Gastrocnemius medialis (tissue), 4 donors: ENCODE data around the gene USB1. TPM values are rescaled to one million over a fixed set of nuclear protein-coding genes. Genes with fewer than 3 reads are reported as not detected.

Experiments
- ATAC-seq, 2 donors: fragments of 150-250 bp; one replicate each; pipeline ENCODE4 v1.9.1; 2016
- DNase-seq, 2 donors: peaks; one replicate each; pipeline ENCODE4 v3.0.0-alpha.2; 2019
- H3K27ac ChIP-seq, 4 donors: fragments of 200-600 bp; sonication (generic); 1 replicate in 1 of 4; 2 replicates in 3 of 4; pipeline ENCODE4 v1.5.1; 2016 to 2018; ENCODE audit warnings: mild to moderate bottlenecking in 2 of 4, moderate library complexity in 1 of 4
- H3K27me3 ChIP-seq, 3 donors: fragments of 200-600 bp; sonication (generic) in 2 of 3; 1 replicate in 1 of 3; 2 replicates in 2 of 3; pipeline versions ENCODE4 v1.5.1 to v1.6.0; 2016 to 2019; ENCODE audit warnings: mild to moderate bottlenecking in 1 of 3, moderate library complexity in 1 of 3
- H3K36me3 ChIP-seq, 2 donors: fragments of 200-600 bp; sonication (generic) in 1 of 2; one replicate each; pipeline ENCODE4 v1.5.1; 2017 to 2018
- H3K4me1 ChIP-seq, 2 donors: fragments of 200-600 bp; sonication (generic) in 1 of 2; one replicate each; pipeline ENCODE4 v1.5.1; 2016 to 2017; ENCODE audit warnings: mild to moderate bottlenecking in 2 of 2
- H3K4me3 ChIP-seq, 4 donors: fragments of 200-600 bp; sonication (generic) in 3 of 4; 1 replicate in 1 of 4; 2 replicates in 3 of 4; pipeline ENCODE4 v1.5.1; 2016 to 2019; ENCODE audit warnings: mild to moderate bottlenecking in 2 of 4
- H3K9me3 ChIP-seq, 3 donors: fragments of 200-600 bp; sonication (generic) in 2 of 3; 1 replicate in 1 of 3; 2 replicates in 2 of 3; pipeline ENCODE4 v1.5.1; 2016 to 2019
- CTCF ChIP-seq, 5 experiments: fragments of 450-650 bp in 3 of 5; fragments of 200-600 bp in 2 of 5; sonication (generic) in 2 of 5; IDR thresholded peaks in 4 of 5; conservative IDR thresholded peaks in 1 of 5; 1 replicate in 4 of 5; 2 replicates in 1 of 5; pipeline ENCODE4 v1.5.1; 2016 to 2019; ENCODE audit warnings: antibody characterized with exemption in 5 of 5, mild to moderate bottlenecking in 3 of 5, moderate library complexity in 3 of 5
- POLR2A ChIP-seq, 2 donors: fragments of 450-650 bp; IDR thresholded peaks; one replicate each; pipeline ENCODE4 v1.6.1; 2017; ENCODE audit warnings: antibody characterized with exemption in 2 of 2, mild to moderate bottlenecking in 2 of 2, moderate library complexity in 2 of 2
- in situ Hi-C, 4 donors: fragments of 200-750 bp; cut with MboI; loops; one replicate each; pipeline versions ENCODE4 v1.15.0 to v1.8.0; 2017; ENCODE audit warnings: low sequenced_read_pairs in 4 of 4
- intact Hi-C: fragments of 100-400 bp; cut with DNase I; formaldehyde crosslinking; loops from one replicate; pipeline ENCODE4 v1.15.1; 2023; ENCODE audit warnings: low total_unique reads
- total RNA-seq, 4 donors: library from RNA; depleted of rRNA; stranded (reverse); fragments of >200 nt; gene quantifications; one replicate each; pipeline versions ENCODE4 v1.1.0 to v1.2.3, GENCODE V29; 2016

Gene USB1
- total RNA-seq, 4 donors from 2014 or later, result 5.7 to 31.2 (median 15.9) TPM

GRCh38 chr16:57985204-57986181 is 15.7 kb upstream of the USB1 start:
- in situ Hi-C loops (no loop called here), intact Hi-C loops (no loop called here)
- Histone ChIP-seq H3K27ac (peak overlapping the region in 1 of 4 donors; percentile 3), H3K36me3 (no peaks in the 10 kb centered on the region), H3K27me3 (peaks cover 15 to 23% (median 23%) of the 10 kb centered on the region in 3 donors), H3K4me1 (peaks cover 5 to 15% of the 10 kb centered on the region in 2 donors), H3K4me3 (peak overlapping the region; percentile 60 to 73 (median 62)), H3K9me3 (no peaks in the 10 kb centered on the region)
- TF ChIP-seq CTCF (IDR thresholded peaks at IDR 0.05 in 4 of 5, conservative IDR thresholded peaks at IDR 0.05 in 1 of 5), result no peak
- TF ChIP-seq POLR2A (IDR thresholded peaks at IDR 0.05), result no peak
- ATAC-seq, result peak; percentile 29 to 40
- DNase-seq, result no peak

- Histone ChIP-seq H3K4me3 (no peak overlapping the region), H3K27ac (no peak overlapping the region), H3K4me1 (peaks cover 5 to 15% of the 10 kb centered on the region in 2 donors), H3K9me3 (no peaks in the 10 kb centered on the region), H3K27me3 (peaks cover 15 to 23% (median 23%) of the 10 kb centered on the region in 3 donors), H3K36me3 (no peaks in the 10 kb centered on the region)
- DNase-seq (no peak), ATAC-seq (no peak)
- in situ Hi-C loops, result no loop called here
- TF ChIP-seq CTCF (IDR thresholded peaks at IDR 0.05 in 4 of 5, conservative IDR thresholded peaks at IDR 0.05 in 1 of 5) (no peak), POLR2A (IDR thresholded peaks at IDR 0.05) (no peak)
- intact Hi-C loops, result no loop called here
Observed at GRCh38 chr16:57986196-57986595, 15.0 kb upstream of the USB1 start.

- Histone ChIP-seq H3K4me3 (no peak overlapping the region), H3K9me3 (no peaks in the 10 kb centered on the region), H3K36me3 (no peaks in the 10 kb centered on the region), H3K27ac (no peak overlapping the region), H3K4me1 (peaks cover 5 to 15% of the 10 kb centered on the region in 2 donors), H3K27me3 (peaks cover 11 to 23% (median 23%) of the 10 kb centered on the region in 3 donors)
- in situ Hi-C loops, result no loop called here
- intact Hi-C loops, result no loop called here
- TF ChIP-seq CTCF (IDR thresholded peaks at IDR 0.05 in 4 of 5, conservative IDR thresholded peaks at IDR 0.05 in 1 of 5), result no peak
- no peak for TF ChIP-seq POLR2A (IDR thresholded peaks at IDR 0.05)
- DNase-seq (no peak), ATAC-seq (no peak)
Observed at GRCh38 chr16:57987441-57988177, 13.6 kb upstream of the USB1 start.

GRCh38 chr16:57988929-57989328 is 12.3 kb upstream of the USB1 start:
- intact Hi-C loops (no loop called here), in situ Hi-C loops (no loop called here)
- Histone ChIP-seq H3K4me3 (no peak overlapping the region), H3K4me1 (peaks cover 5 to 15% of the 10 kb centered on the region in 2 donors), H3K36me3 (peaks cover 0 to 2% of the 10 kb centered on the region in 2 donors), H3K9me3 (no peaks in the 10 kb centered on the region), H3K27me3 (peaks cover 11 to 13% (median 13%) of the 10 kb centered on the region in 3 donors), H3K27ac (no peak overlapping the region)
- no peak for DNase-seq
- no peak for ATAC-seq
- TF ChIP-seq CTCF (IDR thresholded peaks at IDR 0.05 in 4 of 5, conservative IDR thresholded peaks at IDR 0.05 in 1 of 5) (no peak), POLR2A (IDR thresholded peaks at IDR 0.05) (no peak)
